ENCODE measurements around the gene COL5A1.

Gene COL5A1

GRCh38 chr9:134890155-134890495 is 248.5 kb downstream of the COL5A1 start:
- no peak for TF ChIP-seq CTCF (IDR thresholded peaks at IDR 0.05; ENCODE audit: insufficient read depth, low read depth, low read length, missing control alignments)
- no peak overlapping the region for H3K4me3 ChIP-seq (ENCODE audit: low read depth, low read length)
- no peak for DNase-seq (ENCODE audit: low read depth)

- no peak for DNase-seq (ENCODE audit: low read depth)
- no peak overlapping the region for H3K4me3 ChIP-seq (ENCODE audit: low read depth, low read length)
- no peak for TF ChIP-seq CTCF (IDR thresholded peaks at IDR 0.05; ENCODE audit: insufficient read depth, low read depth, low read length, missing control alignments)
These were observed 249.4 kb downstream of the COL5A1 start for GRCh38 chr9:134891053-134891452.

GRCh38 chr9:134891713-134892112 is 250.1 kb downstream of the COL5A1 start:
- no peak overlapping the region for H3K4me3 ChIP-seq (ENCODE audit: low read depth, low read length)
- TF ChIP-seq CTCF (IDR thresholded peaks at IDR 0.05; ENCODE audit: insufficient read depth, low read depth, low read length, missing control alignments): no peak
- DNase-seq (ENCODE audit: low read depth): no peak

- no peak for TF ChIP-seq CTCF (IDR thresholded peaks at IDR 0.05; ENCODE audit: insufficient read depth, low read depth, low read length, missing control alignments)
- DNase-seq (ENCODE audit: low read depth): no peak
- no peak overlapping the region for H3K4me3 ChIP-seq (ENCODE audit: low read depth, low read length)
These were observed 250.6 kb downstream of the COL5A1 start for GRCh38 chr9:134892221-134892620.

- no peak for TF ChIP-seq CTCF (IDR thresholded peaks at IDR 0.05; ENCODE audit: insufficient read depth, low read depth, low read length, missing control alignments)
- no peak overlapping the region for H3K4me3 ChIP-seq (ENCODE audit: low read depth, low read length)
- DNase-seq (ENCODE audit: low read depth): no peak
These were observed 251.3 kb downstream of the COL5A1 start for GRCh38 chr9:134892820-134893420.

All from GM12865 (cell line).